NCI-H1417 (cell line): ENCODE results near the gene ODR4.
"Not testable (repeated sequence)": the region's sequence is repeated elsewhere in the genome, so short reads cannot be mapped to it uniquely, and the experiment has no call there.

ENCODE experiments used
- DNase-seq, 3 experiments: peaks; one replicate each; lab custom pipeline; 2025; lab: John Stamatoyannopoulos, UW

ODR4 gene

GRCh38 chr1:186375152-186375928 lies at the start of gene ODR4, which contains the start of gene TPR:
TSS of gene ODR4 (plus strand) at chr1:186375838. CDS start at chr1:186379786, 3,948 bp downstream.
TSS of gene TPR (minus strand) at chr1:186375253. CDS start at chr1:186375028, 225 bp downstream.
- peak; percentile 100 for DNase-seq

- no peak for DNase-seq
Measured at GRCh38 chr1:186326009-186326408, 49.6 kb upstream of the ODR4 start.

- no peak for DNase-seq
Measured at GRCh38 chr1:186327331-186327730, 48.3 kb upstream of the ODR4 start.

GRCh38 chr1:186330758-186331157 lies 44.9 kb upstream of the ODR4 start:
- no peak for DNase-seq

GRCh38 chr1:186337554-186337953 lies 38.1 kb upstream of the ODR4 start:
- DNase-seq = no peak

- DNase-seq = no peak
Measured at GRCh38 chr1:186340772-186341171, 34.9 kb upstream of the ODR4 start.

GRCh38 chr1:186347837-186348691 lies 27.6 kb upstream of the ODR4 start:
- DNase-seq = not testable (repeated sequence)

- peak; percentile 53 to 84 (median 74) for DNase-seq
Measured at GRCh38 chr1:186374303-186375151, 1.1 kb upstream of the ODR4 start.

GRCh38 chr1:186375929-186376319 lies 286 bp downstream of the ODR4 start:
- no peak for DNase-seq

- DNase-seq = no peak
Measured at GRCh38 chr1:186386725-186387383, 11.2 kb downstream of the ODR4 start.

- no peak for DNase-seq
Measured at GRCh38 chr1:186390925-186391324, 15.3 kb downstream of the ODR4 start.

- DNase-seq = no peak
Measured at GRCh38 chr1:186391841-186392240, 16.2 kb downstream of the ODR4 start.

- not testable (repeated sequence) for DNase-seq
Measured at GRCh38 chr1:186392711-186393110, 17.1 kb downstream of the ODR4 start.

GRCh38 chr1:186401446-186401845 lies 25.8 kb downstream of the ODR4 start:
- DNase-seq = not testable (repeated sequence)

- no peak for DNase-seq
Measured at GRCh38 chr1:186403632-186404031, 28.0 kb downstream of the ODR4 start.

- DNase-seq = peak; percentile 18 to 65 (median 54)
Measured at GRCh38 chr1:186404454-186405051, 28.9 kb downstream of the ODR4 start.

GRCh38 chr1:186409091-186409490 lies 33.5 kb downstream of the ODR4 start:
- DNase-seq = no peak

- no peak for DNase-seq
Measured at GRCh38 chr1:186413319-186413718, 37.7 kb downstream of the ODR4 start.

- no peak for DNase-seq
Measured at GRCh38 chr1:186418503-186418902, 42.9 kb downstream of the ODR4 start.

GRCh38 chr1:186420311-186420710 lies 44.7 kb downstream of the ODR4 start:
- DNase-seq = no peak

- DNase-seq = no peak
Measured at GRCh38 chr1:186420923-186421322, 45.3 kb downstream of the ODR4 start.
